Measurements from ENCODE around the gene ZSWIM1.

- no peak for TF ChIP-seq FOXJ3 (CRISPR knock-in tag; IDR thresholded peaks at IDR 0.05; ENCODE audit: borderline replicate concordance)
- no peak for TF ChIP-seq OVOL2 (CRISPR knock-in tag; IDR thresholded peaks at IDR 0.05; ENCODE audit: borderline replicate concordance)
- TF ChIP-seq, protein P1, sequence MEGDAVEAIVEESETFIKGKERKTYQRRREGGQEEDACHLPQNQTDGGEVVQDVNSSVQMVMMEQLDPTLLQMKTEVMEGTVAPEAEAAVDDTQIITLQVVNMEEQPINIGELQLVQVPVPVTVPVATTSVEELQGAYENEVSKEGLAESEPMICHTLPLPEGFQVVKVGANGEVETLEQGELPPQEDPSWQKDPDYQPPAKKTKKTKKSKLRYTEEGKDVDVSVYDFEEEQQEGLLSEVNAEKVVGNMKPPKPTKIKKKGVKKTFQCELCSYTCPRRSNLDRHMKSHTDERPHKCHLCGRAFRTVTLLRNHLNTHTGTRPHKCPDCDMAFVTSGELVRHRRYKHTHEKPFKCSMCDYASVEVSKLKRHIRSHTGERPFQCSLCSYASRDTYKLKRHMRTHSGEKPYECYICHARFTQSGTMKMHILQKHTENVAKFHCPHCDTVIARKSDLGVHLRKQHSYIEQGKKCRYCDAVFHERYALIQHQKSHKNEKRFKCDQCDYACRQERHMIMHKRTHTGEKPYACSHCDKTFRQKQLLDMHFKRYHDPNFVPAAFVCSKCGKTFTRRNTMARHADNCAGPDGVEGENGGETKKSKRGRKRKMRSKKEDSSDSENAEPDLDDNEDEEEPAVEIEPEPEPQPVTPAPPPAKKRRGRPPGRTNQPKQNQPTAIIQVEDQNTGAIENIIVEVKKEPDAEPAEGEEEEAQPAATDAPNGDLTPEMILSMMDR (IDR thresholded peaks at IDR 0.05): no peak
- no peak for TF ChIP-seq NR2C2 (CRISPR knock-in tag; IDR thresholded peaks at IDR 0.05)
- TF ChIP-seq KAT7 (CRISPR knock-in tag; IDR thresholded peaks at IDR 0.05; ENCODE audit: borderline replicate concordance): no peak
- TF ChIP-seq, protein P2, sequence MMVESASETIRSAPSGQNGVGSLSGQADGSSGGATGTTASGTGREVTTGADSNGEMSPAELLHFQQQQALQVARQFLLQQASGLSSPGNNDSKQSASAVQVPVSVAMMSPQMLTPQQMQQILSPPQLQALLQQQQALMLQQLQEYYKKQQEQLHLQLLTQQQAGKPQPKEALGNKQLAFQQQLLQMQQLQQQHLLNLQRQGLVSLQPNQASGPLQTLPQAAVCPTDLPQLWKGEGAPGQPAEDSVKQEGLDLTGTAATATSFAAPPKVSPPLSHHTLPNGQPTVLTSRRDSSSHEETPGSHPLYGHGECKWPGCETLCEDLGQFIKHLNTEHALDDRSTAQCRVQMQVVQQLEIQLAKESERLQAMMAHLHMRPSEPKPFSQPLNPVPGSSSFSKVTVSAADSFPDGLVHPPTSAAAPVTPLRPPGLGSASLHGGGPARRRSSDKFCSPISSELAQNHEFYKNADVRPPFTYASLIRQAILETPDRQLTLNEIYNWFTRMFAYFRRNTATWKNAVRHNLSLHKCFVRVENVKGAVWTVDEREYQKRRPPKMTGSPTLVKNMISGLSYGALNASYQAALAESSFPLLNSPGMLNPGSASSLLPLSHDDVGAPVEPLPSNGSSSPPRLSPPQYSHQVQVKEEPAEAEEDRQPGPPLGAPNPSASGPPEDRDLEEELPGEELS (CRISPR knock-in tag; IDR thresholded peaks at IDR 0.05): no peak
- TF ChIP-seq TEAD4 (CRISPR knock-in tag; IDR thresholded peaks at IDR 0.05): no peak
- no peak for TF ChIP-seq NFE2L1 (CRISPR knock-in tag; IDR thresholded peaks at IDR 0.05)
- TF ChIP-seq MYBL2 (CRISPR knock-in tag; IDR thresholded peaks at IDR 0.05): no peak
- TF ChIP-seq, protein P3, sequence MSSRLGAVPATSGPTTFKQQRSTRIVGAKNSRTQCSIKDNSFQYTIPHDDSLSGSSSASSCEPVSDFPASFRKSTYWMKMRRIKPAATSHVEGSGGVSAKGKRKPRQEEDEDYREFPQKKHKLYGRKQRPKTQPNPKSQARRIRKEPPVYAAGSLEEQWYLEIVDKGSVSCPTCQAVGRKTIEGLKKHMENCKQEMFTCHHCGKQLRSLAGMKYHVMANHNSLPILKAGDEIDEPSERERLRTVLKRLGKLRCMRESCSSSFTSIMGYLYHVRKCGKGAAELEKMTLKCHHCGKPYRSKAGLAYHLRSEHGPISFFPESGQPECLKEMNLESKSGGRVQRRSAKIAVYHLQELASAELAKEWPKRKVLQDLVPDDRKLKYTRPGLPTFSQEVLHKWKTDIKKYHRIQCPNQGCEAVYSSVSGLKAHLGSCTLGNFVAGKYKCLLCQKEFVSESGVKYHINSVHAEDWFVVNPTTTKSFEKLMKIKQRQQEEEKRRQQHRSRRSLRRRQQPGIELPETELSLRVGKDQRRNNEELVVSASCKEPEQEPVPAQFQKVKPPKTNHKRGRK (CRISPR knock-in tag; IDR thresholded peaks at IDR 0.05; ENCODE audit: borderline replicate concordance): no peak
- TF ChIP-seq NR3C1 (CRISPR knock-in tag; conservative IDR thresholded peaks at IDR 0.05; ENCODE audit: low read depth): no peak
- no peak for TF ChIP-seq CREM (CRISPR knock-in tag; IDR thresholded peaks at IDR 0.05)
- TF ChIP-seq, protein P4, sequence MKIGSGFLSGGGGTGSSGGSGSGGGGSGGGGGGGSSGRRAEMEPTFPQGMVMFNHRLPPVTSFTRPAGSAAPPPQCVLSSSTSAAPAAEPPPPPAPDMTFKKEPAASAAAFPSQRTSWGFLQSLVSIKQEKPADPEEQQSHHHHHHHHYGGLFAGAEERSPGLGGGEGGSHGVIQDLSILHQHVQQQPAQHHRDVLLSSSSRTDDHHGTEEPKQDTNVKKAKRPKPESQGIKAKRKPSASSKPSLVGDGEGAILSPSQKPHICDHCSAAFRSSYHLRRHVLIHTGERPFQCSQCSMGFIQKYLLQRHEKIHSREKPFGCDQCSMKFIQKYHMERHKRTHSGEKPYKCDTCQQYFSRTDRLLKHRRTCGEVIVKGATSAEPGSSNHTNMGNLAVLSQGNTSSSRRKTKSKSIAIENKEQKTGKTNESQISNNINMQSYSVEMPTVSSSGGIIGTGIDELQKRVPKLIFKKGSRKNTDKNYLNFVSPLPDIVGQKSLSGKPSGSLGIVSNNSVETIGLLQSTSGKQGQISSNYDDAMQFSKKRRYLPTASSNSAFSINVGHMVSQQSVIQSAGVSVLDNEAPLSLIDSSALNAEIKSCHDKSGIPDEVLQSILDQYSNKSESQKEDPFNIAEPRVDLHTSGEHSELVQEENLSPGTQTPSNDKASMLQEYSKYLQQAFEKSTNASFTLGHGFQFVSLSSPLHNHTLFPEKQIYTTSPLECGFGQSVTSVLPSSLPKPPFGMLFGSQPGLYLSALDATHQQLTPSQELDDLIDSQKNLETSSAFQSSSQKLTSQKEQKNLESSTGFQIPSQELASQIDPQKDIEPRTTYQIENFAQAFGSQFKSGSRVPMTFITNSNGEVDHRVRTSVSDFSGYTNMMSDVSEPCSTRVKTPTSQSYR (CRISPR knock-in tag; IDR thresholded peaks at IDR 0.05): no peak
Observed at GRCh38 chr20:45912344-45912682, 31.3 kb downstream of the ZSWIM1 start.

All from WTC11 (cell line).